HL-60 (cell line): ENCODE data around the gene KIAA0232.
"Not testable (repeated sequence)": the region's sequence is repeated elsewhere in the genome, so short reads cannot be mapped to it uniquely, and the experiment has no call there.

Experiments
- DNase-seq, 2 experiments: peaks; one replicate each; pipeline ENCODE4 v3.0.0-alpha.2; 2010 to 2020; ENCODE audit warnings: low read depth in 1 of 2, low spot score in 1 of 2
- H3K27ac ChIP-seq: fragments of 250-450 bp; sonication (Bioruptor Pico); replicated peaks from 2 replicates; pipeline ENCODE4 v1.5.1; 2020; ENCODE audit warnings: mild to moderate bottlenecking, moderate library complexity
- H3K27me3 ChIP-seq: fragments of 250-450 bp; sonication (Bioruptor Pico); 2 replicates; pipeline ENCODE4 v1.5.1; 2021; ENCODE audit warnings: mild to moderate bottlenecking, moderate library complexity; ENCODE audit not compliant: insufficient read depth, poor library complexity, severe bottlenecking
- H3K4me3 ChIP-seq: replicated peaks from 2 replicates; pipeline ENCODE4 v1.5.1; 2011; ENCODE audit warnings: mild to moderate bottlenecking, control low read depth, low read length; ENCODE audit not compliant: insufficient read depth
- GABPA ChIP-seq: IDR thresholded peaks from 2 replicates; pipeline ENCODE4 v1.6.1; 2012; ENCODE audit warnings: low read depth
- POLR2AphosphoS5 ChIP-seq: IDR thresholded peaks from 2 replicates; pipeline ENCODE4 v1.6.1; 2012; ENCODE audit warnings: low read depth
- SPI1 ChIP-seq: IDR thresholded peaks from 2 replicates; pipeline ENCODE4 v1.6.1; 2012; ENCODE audit warnings: low read depth, mild to moderate bottlenecking, borderline replicate concordance
- TF ChIP-seq, protein P1 (sequence below): IDR thresholded peaks from one replicate; pipeline ENCODE4 v1.5.1; 2011; ENCODE audit warnings: low read length, control low read depth, inconsistent platforms; ENCODE audit not compliant: insufficient read depth
- TF ChIP-seq, protein P2 (sequence below): IDR thresholded peaks from 2 replicates; pipeline ENCODE4 v1.6.1; 2012; ENCODE audit warnings: low read depth; ENCODE audit not compliant: insufficient replicate concordance

KIAA0232 gene

DNA sequence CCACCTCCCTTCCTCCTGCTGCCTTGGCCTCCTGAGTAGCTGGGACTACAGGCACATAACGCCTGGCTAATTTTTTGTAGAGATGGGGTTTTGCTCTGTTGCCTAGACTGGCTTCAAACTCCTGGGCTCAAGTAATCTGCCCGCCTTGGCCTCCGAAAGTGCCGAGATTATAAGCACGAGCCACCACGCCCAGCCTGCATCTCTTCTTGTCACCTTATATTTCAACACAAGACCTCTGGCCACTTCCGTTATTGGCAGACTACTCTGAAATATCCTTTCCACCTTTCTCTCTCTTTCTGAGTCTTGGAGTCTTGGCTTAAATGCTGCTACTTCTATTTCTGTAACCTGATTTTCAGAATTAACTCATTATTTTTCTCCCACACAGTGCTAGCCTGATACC lies 5.6 kb downstream of the KIAA0232 start:
- TF ChIP-seq GABPA: no peak
- peak; percentile 69; the same call in 1 of the 2 replicates for TF ChIP-seq SPI1
- no peaks in the 10 kb centered on the region for H3K27me3 ChIP-seq
- peak in 1 of 2 experiments; percentile 59 for DNase-seq
- H3K27ac ChIP-seq: no peak overlapping the region; the same call in 1 of the 2 replicates
- H3K4me3 ChIP-seq: no peak overlapping the region

- not testable (repeated sequence) for H3K4me3 ChIP-seq, DNase-seq, H3K27ac ChIP-seq, H3K27me3 ChIP-seq
These were observed 8.7 kb downstream of the KIAA0232 start for GRCh38 chr4:6791245-6791644.

DNA sequence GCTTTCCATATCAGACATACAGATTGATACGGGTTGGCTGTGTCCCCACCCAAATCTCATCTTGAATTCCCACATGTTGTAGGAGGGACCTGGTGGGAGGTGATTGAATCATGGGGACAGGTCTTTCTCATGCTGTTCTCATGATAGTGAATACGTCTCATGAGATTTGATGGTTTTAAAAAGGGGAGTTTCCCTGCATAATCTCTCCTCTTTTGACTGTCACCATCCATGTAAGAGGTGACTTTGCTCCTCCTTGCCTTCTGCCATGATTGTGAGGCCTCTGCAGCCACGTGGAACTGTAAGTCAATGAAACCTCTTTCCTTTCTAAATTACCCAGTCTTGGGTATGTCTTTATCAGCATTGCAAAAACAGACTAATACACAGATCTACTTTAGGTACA lies 9.3 kb downstream of the KIAA0232 start:
- not testable (repeated sequence) for H3K27ac ChIP-seq, DNase-seq, H3K4me3 ChIP-seq, H3K27me3 ChIP-seq

GRCh38 chr4:6794189-6794588 lies 11.7 kb downstream of the KIAA0232 start:
- H3K27me3 ChIP-seq: no peaks in the 10 kb centered on the region
- DNase-seq: no peak
- TF ChIP-seq SPI1 (no peak), POLR2AphosphoS5 (no peak), GABPA (no peak)
- TF ChIP-seq, protein P1, sequence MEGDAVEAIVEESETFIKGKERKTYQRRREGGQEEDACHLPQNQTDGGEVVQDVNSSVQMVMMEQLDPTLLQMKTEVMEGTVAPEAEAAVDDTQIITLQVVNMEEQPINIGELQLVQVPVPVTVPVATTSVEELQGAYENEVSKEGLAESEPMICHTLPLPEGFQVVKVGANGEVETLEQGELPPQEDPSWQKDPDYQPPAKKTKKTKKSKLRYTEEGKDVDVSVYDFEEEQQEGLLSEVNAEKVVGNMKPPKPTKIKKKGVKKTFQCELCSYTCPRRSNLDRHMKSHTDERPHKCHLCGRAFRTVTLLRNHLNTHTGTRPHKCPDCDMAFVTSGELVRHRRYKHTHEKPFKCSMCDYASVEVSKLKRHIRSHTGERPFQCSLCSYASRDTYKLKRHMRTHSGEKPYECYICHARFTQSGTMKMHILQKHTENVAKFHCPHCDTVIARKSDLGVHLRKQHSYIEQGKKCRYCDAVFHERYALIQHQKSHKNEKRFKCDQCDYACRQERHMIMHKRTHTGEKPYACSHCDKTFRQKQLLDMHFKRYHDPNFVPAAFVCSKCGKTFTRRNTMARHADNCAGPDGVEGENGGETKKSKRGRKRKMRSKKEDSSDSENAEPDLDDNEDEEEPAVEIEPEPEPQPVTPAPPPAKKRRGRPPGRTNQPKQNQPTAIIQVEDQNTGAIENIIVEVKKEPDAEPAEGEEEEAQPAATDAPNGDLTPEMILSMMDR: no peak
- TF ChIP-seq, protein P2, sequence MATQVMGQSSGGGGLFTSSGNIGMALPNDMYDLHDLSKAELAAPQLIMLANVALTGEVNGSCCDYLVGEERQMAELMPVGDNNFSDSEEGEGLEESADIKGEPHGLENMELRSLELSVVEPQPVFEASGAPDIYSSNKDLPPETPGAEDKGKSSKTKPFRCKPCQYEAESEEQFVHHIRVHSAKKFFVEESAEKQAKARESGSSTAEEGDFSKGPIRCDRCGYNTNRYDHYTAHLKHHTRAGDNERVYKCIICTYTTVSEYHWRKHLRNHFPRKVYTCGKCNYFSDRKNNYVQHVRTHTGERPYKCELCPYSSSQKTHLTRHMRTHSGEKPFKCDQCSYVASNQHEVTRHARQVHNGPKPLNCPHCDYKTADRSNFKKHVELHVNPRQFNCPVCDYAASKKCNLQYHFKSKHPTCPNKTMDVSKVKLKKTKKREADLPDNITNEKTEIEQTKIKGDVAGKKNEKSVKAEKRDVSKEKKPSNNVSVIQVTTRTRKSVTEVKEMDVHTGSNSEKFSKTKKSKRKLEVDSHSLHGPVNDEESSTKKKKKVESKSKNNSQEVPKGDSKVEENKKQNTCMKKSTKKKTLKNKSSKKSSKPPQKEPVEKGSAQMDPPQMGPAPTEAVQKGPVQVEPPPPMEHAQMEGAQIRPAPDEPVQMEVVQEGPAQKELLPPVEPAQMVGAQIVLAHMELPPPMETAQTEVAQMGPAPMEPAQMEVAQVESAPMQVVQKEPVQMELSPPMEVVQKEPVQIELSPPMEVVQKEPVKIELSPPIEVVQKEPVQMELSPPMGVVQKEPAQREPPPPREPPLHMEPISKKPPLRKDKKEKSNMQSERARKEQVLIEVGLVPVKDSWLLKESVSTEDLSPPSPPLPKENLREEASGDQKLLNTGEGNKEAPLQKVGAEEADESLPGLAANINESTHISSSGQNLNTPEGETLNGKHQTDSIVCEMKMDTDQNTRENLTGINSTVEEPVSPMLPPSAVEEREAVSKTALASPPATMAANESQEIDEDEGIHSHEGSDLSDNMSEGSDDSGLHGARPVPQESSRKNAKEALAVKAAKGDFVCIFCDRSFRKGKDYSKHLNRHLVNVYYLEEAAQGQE: no peak
- H3K27ac ChIP-seq: no peak overlapping the region
- H3K4me3 ChIP-seq: no peak overlapping the region

- H3K27ac ChIP-seq: no peak overlapping the region
- no peak overlapping the region for H3K4me3 ChIP-seq
- TF ChIP-seq, protein P2: no peak
- TF ChIP-seq GABPA (no peak), SPI1 (no peak), POLR2AphosphoS5 (no peak)
- TF ChIP-seq, protein P1: no peak
- no peaks in the 10 kb centered on the region for H3K27me3 ChIP-seq
- DNase-seq: no peak
These were observed 13.3 kb downstream of the KIAA0232 start for GRCh38 chr4:6795821-6796220.

- DNase-seq, H3K27ac ChIP-seq, H3K27me3 ChIP-seq, H3K4me3 ChIP-seq: not testable (repeated sequence)
These were observed 14.8 kb downstream of the KIAA0232 start for GRCh38 chr4:6797368-6797767.
